AG09319 (cell line): ENCODE measurements around the gene NCF2.

Experiments used
- DNase-seq: peaks from one replicate; pipeline ENCODE4 v3.0.0-alpha.2; 2010; ENCODE audit warnings: low read depth; ENCODE audit errors: extremely low read depth
- TF ChIP-seq, protein P1 (sequence below): IDR thresholded peaks from 2 replicates; pipeline ENCODE4 v1.5.1; 2011; ENCODE audit warnings: low read depth, mild to moderate bottlenecking, inconsistent platforms, low read length, moderate library complexity

NCF2 gene

DNA sequence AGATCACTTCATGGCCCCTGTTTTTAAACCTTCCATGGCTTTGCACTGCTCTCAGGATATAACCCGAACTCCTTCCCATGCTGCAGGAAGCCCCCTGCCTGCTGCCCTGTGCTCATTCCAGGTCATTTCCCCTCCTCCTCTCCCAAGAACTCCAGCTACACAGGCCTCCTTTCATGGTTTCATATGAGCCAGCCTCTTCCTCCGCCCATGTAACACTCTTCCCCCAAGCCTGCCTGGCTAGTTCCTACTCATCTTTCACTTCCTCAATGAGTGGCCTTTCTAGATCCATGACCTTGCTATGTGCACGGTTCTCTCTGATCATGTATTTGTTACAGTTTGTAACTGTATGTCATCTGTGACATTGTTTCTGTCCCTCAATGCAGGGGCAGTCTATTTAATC lies 3.1 kb upstream of the NCF2 start:
- no peak for DNase-seq
- TF ChIP-seq, protein P1, sequence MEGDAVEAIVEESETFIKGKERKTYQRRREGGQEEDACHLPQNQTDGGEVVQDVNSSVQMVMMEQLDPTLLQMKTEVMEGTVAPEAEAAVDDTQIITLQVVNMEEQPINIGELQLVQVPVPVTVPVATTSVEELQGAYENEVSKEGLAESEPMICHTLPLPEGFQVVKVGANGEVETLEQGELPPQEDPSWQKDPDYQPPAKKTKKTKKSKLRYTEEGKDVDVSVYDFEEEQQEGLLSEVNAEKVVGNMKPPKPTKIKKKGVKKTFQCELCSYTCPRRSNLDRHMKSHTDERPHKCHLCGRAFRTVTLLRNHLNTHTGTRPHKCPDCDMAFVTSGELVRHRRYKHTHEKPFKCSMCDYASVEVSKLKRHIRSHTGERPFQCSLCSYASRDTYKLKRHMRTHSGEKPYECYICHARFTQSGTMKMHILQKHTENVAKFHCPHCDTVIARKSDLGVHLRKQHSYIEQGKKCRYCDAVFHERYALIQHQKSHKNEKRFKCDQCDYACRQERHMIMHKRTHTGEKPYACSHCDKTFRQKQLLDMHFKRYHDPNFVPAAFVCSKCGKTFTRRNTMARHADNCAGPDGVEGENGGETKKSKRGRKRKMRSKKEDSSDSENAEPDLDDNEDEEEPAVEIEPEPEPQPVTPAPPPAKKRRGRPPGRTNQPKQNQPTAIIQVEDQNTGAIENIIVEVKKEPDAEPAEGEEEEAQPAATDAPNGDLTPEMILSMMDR, result no peak

DNA sequence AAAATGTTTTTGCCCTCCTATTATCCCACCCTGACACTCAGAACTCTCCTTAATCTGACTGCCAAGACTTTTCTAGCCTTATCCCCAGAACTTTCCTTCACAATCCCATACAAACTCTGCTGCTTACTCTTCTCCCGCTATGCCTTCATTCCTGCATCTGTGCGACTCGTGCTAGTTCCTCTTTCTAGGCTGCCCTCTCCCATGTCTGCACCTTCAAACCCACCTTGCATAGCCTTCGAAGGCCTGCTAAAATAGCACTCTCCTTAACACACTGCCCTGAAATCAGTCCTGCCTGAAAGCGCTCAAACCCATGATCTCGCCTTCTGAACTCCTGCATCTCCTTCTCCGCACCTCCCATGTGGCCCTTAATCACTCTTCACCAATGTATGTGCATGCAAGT lies 2.5 kb upstream of the NCF2 start:
- no peak for DNase-seq
- TF ChIP-seq, protein P1, result no peak

DNA sequence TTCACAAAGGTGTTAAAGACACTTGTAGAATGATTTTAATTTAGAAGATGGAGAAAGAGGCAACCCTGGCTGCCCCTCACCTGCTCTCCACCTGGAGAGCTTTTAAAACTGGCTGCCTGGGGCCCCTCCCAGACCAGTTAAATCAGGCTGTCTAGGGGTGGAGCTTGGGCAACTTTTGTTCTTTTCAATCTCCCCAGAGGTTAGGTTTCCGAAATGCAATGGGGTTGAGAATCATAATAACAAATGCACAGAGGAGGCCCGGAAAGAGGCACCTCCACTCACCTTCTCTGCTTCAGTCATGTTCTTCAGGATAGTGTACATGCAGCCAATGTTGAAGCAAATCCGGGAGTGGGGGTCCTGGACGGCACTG lies 400 bp downstream of the NCF2 start:
- DNase-seq, result no peak
- TF ChIP-seq, protein P1, result no peak

DNA sequence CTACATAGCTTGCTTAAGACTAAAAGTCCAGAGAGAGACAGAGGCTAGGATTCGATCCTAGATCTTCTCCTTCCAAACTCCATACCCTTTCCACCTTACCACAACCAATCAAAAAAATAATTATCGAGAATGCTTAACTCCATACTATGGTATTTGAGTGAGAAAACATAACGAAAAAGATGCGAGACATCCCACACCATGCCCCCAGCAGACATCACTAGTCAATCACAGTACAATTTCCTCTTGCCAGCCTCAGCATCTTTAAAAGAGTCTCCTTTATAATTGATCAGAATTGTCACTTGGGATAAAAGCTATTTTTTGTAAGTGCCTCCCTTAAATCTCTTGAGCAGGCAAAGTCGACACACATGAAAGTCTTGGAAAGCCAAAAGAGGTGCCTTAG lies 875 bp downstream of the NCF2 start:
- TF ChIP-seq, protein P1, result no peak
- DNase-seq, result no peak

DNA sequence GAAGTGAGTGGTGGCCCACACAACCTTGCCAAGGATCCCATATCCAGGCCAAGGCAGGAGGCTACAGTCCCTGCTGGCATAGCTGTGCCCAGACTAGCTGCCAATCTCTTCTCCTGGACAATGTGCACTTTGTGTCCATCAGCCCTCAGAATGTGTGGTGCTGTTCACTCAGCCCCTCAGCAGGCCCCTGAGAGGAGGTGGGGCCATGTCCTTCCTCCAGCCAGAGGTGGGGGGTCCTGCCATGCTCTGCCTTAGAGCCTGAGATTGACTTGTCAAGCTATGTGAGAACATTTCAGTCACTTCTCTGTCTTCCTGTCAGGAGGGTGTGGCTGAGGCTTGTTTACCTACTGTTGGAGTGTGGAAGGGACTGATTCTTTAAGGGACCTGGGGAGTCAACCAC lies 1.4 kb downstream of the NCF2 start:
- no peak for DNase-seq

DNA sequence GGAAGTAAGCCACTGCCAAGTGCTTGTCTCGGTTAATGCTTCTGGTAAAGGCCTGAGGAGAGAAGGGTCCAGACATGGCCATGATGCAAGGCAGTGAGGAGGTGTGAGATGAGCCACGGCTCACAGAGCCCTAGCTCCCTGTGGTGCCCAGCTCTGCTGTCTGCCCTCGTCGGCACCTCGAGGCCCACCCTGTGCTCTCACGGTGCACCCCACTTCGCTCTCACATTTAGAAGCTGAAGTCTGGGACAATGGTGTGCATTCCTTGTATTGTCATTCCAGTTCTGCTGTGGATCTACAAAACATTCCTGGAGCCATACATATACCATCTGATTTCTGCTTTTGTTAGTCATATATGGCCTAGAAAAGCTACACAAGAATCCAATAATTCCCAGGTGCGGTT lies 3.3 kb downstream of the NCF2 start:
- TF ChIP-seq, protein P1, result no peak
- no peak for DNase-seq

More for the DNA sequence above, 1.4 kb downstream of the NCF2 start:
- TF ChIP-seq, protein P1, result no peak

DNA sequence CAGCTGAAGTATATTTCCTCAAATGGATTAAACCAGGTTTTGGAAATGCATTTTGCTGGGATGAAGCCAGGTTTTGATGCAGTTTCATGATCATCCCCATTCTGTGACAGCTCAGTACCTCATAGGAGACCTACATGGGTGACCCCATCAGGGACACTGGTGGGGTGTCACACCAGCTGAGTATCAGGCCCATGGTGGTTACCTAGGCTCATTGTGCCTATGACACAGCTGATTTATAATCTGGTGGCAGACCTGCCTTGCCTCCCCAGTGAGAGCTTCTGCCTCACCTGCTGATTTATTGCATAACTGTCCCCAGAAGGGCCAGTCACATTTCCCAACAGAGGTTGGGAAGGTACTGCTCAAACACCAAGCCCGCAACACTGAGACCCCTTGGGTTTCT lies 3.8 kb downstream of the NCF2 start:
- TF ChIP-seq, protein P1, result no peak
- DNase-seq, result no peak
